ENCODE results near the gene PIK3C2G.
"Not testable (repeated sequence)": the region's sequence is repeated elsewhere in the genome, so short reads cannot be mapped to it uniquely, and the experiment has no call there.

Gene PIK3C2G

DNA sequence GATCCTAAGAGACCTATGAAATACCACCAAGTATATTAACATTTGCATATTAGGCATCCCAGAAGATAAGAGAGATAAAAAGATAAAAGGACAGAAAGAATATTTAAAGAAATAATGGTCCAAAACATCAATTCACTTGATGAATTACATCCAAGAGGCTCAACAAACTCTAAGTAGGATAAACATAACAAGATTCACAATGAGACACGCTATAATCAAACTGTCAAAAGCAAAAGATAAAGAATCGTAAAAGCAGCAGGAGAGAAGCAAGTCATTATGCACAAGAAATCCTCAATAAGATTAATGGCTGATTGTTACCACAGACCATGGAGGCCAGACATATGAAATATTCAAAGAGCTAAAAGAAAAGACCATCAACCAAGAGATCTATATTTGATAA lies 396.9 kb downstream of the PIK3C2G start:
- no peak for DNase-seq

GRCh38 chr12:18658829-18659228 lies 397.5 kb downstream of the PIK3C2G start:
- no peak for DNase-seq

DNA sequence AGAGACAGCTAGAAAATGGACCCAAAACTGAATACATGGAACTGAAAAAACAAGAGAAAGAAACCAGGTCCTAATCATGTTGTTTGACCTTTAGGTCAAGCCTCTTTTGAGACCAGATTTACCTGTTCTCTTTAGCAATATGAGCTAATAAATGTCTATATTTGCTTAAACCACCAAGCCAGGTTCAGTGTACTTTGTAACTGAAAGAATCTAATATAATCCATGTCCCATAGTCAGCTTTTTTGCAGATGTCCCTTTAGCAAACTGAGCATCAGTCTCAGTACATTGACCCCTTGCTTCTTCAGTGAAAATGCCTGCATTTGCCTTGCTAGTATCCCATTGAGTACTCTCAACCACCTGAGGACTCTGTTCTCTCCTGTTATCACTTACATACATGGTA lies 414.8 kb downstream of the PIK3C2G start:
- DNase-seq, result no peak

- DNase-seq, result no peak
Measured at GRCh38 chr12:18676996-18677588, 415.8 kb downstream of the PIK3C2G start.

- DNase-seq, result no peak
Measured at GRCh38 chr12:18681818-18682217, 420.5 kb downstream of the PIK3C2G start.

DNA sequence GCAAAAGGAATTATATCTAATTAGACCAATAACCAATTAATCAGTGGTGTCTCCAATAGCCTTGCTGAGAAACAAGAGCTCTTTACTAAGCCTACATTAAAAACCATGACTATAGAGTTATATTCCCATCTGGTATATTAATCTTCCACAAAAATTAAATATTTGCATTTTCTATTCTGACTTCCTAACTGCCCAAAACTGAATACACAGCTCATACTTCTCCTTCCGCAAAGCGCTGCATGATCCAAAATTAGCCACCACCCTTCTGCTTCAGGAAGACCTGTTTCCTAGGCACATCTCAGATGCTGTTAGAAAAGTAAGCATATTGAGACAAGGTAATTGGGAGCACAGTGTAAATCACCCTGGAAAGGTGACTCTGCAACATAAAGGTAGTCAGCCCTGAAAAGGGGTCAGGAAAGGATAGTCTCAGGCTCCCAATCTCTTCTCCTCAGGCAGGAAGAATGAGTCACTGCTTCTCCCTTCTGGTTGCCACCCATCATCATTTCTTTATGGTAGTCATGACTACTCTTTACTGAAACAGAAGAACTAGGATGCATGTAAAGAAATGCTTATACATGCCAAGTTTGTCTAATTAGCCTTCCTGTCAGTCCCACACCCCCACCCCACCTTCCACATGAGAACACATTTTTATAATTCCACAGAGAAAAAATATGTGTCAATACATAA lies 422.2 kb downstream of the PIK3C2G start:
- no peak for DNase-seq

DNA sequence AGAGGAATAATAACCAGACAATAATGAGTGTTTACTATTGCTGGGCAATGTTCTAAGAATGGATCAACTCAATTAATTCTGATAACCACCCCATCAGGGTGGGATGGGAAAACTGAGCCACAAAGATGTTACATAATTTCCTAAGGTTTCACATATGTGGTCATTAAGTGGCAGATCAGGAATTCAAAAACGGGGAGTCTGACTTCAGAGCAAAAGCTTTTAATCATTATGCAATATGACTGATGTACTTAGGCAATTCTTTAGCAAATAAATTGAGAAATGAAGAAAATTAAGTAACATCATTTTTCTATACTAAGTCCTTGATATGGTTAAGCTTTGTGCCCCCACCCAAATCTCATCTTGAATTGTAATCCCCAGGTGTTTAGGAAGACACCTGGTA lies 423.1 kb downstream of the PIK3C2G start:
- DNase-seq, result no peak

DNA sequence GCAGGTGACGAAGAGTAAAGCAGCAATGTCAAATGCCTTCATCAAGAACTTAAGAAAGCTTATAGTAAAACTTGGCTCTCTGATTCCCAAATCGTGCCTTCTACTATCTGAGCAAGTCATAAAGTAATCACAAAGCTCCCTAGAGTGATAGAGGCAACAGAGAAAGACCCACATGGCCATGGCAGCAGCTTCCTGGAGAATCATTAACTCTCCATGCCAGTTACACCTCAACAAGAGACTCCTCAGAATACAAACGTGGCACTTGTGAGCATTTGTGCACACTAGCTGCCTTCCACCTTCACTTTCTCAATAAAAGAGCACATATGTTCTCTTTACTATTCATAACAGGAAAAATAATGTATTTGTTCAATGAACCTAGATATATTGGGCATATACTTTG lies 428.5 kb downstream of the PIK3C2G start:
- DNase-seq, result no peak

DNA sequence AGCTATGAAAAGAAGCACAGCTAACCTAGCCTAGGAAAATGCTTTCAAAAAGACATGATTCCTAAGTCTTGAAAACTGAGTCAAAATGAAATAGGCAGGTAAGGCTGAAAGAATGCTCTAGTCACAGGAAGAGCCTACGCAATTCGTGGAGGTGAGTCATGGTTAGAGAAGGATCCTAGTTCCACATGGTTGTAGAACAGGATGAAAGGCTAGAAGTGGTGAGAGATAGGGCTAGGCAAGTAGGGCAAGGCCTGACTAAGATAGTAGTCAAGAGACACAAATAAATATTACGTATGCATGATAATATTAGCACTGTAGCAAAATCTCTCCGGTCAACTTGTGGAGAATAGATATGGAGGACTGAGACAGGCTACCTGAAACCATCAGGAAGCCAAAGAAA lies 429.3 kb downstream of the PIK3C2G start:
- DNase-seq, result no peak

DNA sequence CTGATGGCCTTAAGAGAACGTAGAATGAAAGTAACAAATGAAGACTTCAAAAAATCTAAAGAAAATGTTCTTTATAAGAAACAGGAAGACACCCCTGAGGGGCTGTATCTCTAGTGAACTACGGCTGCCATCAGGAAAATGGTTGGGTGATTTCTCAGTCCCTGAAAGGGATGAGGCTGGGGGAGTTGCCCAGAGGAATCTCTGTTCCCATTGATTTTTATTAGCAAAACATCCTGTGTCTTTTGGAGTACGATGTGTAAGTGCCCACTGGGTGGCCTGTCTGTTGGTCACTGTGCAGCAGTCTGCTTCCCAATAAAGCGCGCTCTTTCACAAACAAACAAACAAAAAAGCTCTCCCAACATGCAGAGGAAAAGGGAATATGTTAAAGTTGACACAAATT lies 432.7 kb downstream of the PIK3C2G start:
- DNase-seq, result not testable (repeated sequence)

GRCh38 chr12:18696971-18697602 lies 435.8 kb downstream of the PIK3C2G start:
- DNase-seq, result no peak
